Mesendoderm (in vitro differentiated cells): ENCODE data around the gene COPB1.

Source experiments
- DNase-seq: peaks from one replicate; pipeline ENCODE4 v3.0.0; 2013
- H2AK5ac ChIP-seq: 2 replicates; pipeline ENCODE4 v1.6.1; 2013; ENCODE audit warnings: low read length, inconsistent platforms
- H2BK120ac ChIP-seq: 2 replicates; pipeline ENCODE4 v1.6.1; 2013; ENCODE audit warnings: low read depth, mild to moderate bottlenecking, low read length, moderate library complexity, mixed read lengths
- H2BK15ac ChIP-seq: replicated peaks from 2 replicates; pipeline ENCODE4 v1.6.1; 2013; ENCODE audit warnings: low read depth, mild to moderate bottlenecking, moderate library complexity
- H2BK5ac ChIP-seq: 2 replicates; pipeline ENCODE4 v1.6.1; 2013; ENCODE audit warnings: low read length, inconsistent platforms
- H3K18ac ChIP-seq: 2 replicates; pipeline ENCODE4 v1.6.1; 2013; ENCODE audit warnings: mild to moderate bottlenecking, low read length, mixed read lengths
- H3K23ac ChIP-seq: one replicate; pipeline ENCODE4 v1.6.1; 2013; ENCODE audit warnings: low read length
- H3K27ac ChIP-seq: 2 replicates; pipeline ENCODE4 v1.5.1; 2013; ENCODE audit warnings: low read depth, mild to moderate bottlenecking, inconsistent platforms, low read length, moderate library complexity
- H3K27me3 ChIP-seq: 2 replicates; pipeline ENCODE4 v1.6.1; 2013; ENCODE audit warnings: low read length, control low read depth, mild to moderate bottlenecking, inconsistent platforms; ENCODE audit not compliant: insufficient read depth, poor library complexity
- H3K36me3 ChIP-seq: 2 replicates; pipeline ENCODE4 v1.6.1; 2013; ENCODE audit warnings: low read length, inconsistent platforms; ENCODE audit not compliant: control insufficient read depth, insufficient read depth
- H3K4ac ChIP-seq: one replicate; pipeline ENCODE4 v1.6.1; 2013; ENCODE audit warnings: low read depth, mild to moderate bottlenecking, low read length, moderate library complexity
- H3K4me1 ChIP-seq: 2 replicates; pipeline ENCODE4 v1.6.1; 2013; ENCODE audit warnings: low read depth, low read length, inconsistent platforms; ENCODE audit not compliant: control insufficient read depth
- H3K4me2 ChIP-seq: 2 replicates; pipeline ENCODE4 v1.6.1; 2013; ENCODE audit warnings: low read length
- H3K4me3 ChIP-seq: 2 replicates; pipeline ENCODE4 v1.5.1; 2013; ENCODE audit warnings: mild to moderate bottlenecking, low read length
- H3K56ac ChIP-seq: one replicate; pipeline ENCODE4 v1.6.1; 2013; ENCODE audit warnings: low read length
- H3K79me1 ChIP-seq: 2 replicates; pipeline ENCODE4 v1.6.1; 2013; ENCODE audit warnings: low read length, inconsistent platforms
- H3K79me2 ChIP-seq: 2 replicates; pipeline ENCODE4 v1.6.1; 2013; ENCODE audit warnings: mild to moderate bottlenecking, low read length; ENCODE audit not compliant: control insufficient read depth, insufficient read depth
- H3K9ac ChIP-seq: 2 replicates; pipeline ENCODE4 v1.6.1; 2013; ENCODE audit warnings: low read length, inconsistent platforms
- H4K5ac ChIP-seq: one replicate; pipeline ENCODE4 v1.6.1; 2013; ENCODE audit warnings: low read length
- H4K8ac ChIP-seq: one replicate; pipeline ENCODE4 v1.6.1; 2013; ENCODE audit warnings: low read depth, mild to moderate bottlenecking, control low read depth, low read length, moderate library complexity
- WGBS: extraction: QIAGEN DNeasy Blood & Tissue Kit; methylation state at CpG from one replicate; pipeline ENCODE4 v1.1.7; 2013; ENCODE audit warnings: low lambda C conversion rate, missing lambda C conversion rate; ENCODE audit not compliant: insufficient coverage; ENCODE audit errors: extremely low coverage; 5-methylcytosine and 5-hydroxymethylcytosine counted together

The COPB1 gene

DNA sequence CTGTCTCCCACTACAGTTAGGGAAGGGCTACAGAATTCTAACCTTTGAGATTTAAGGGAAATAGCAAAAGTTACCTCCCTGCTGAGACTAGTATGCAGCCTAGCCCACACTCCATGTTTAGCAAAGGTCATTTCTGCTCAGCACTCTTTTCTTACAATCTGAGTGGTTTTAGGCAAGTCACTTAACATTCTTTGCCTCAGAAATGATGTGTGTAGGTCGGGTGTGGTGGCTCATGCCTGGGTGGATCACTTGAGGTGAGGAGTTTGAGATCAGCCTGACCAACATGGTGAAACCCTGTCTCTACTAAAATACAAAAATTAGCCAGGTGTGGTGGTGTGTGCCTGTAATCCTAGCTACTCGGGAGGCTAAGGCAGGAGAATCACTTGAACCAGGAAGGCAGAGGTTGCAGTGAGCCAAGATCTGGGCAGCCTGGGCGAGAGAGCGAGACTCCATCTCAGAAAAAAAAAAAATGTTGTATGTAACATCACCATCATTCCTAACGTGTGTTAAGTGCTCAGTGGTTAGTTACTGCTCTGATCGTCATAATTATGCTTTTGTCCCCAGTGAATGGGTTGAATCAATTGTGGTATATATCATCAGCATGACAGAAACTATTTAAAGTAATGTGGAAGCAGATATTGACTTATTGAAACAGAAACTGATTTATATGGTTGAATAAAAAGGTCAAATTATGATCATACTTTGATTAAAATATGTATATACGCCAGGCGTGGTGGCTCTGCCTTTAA lies 55.0 kb downstream of the COPB1 start:
- no peak overlapping the region for H2AK5ac ChIP-seq
- H3K79me1 ChIP-seq = no peaks in the 10 kb centered on the region
- no peak overlapping the region for H2BK15ac ChIP-seq
- H3K56ac ChIP-seq = no peak overlapping the region
- H3K18ac ChIP-seq = no peak overlapping the region
- no peaks in the 10 kb centered on the region for H3K36me3 ChIP-seq
- no peak overlapping the region for H3K4me3 ChIP-seq
- no peak overlapping the region for H4K8ac ChIP-seq
- H3K27ac ChIP-seq = no peak overlapping the region
- H3K4me1 ChIP-seq = peaks cover 5% of the 10 kb centered on the region
- H2BK5ac ChIP-seq = no peak overlapping the region
- H2BK120ac ChIP-seq = no peak overlapping the region
- no peak overlapping the region for H3K23ac ChIP-seq
- peak overlapping the region; percentile 15 for H4K5ac ChIP-seq
- no peaks in the 10 kb centered on the region for H3K27me3 ChIP-seq
- no peak for DNase-seq
- no CpG with 5 or more reads among the region's 8 CpGs for WGBS
- H3K79me2 ChIP-seq = no peaks in the 10 kb centered on the region
- no peak overlapping the region for H3K9ac ChIP-seq
- no peak overlapping the region for H3K4ac ChIP-seq
- H3K4me2 ChIP-seq = no peak overlapping the region

DNA sequence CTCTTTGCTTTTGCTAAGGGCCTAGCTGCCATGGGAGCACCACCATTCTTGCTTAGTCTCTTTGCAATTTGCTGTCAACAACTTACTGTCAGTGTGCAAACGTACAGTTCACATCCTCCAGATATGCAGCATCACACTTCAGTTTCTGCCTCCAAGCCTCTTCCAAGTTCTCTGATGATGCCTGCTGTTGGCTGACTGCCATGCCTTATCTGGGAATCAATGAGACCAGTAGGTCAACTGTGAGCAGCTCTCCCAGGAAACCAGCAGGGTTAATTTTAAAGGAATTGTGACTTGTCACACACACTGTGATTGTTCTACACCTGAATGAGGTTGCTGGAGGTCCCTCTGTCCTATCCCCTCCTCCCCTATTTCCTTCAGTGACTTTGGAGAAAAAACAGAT lies 56.0 kb downstream of the COPB1 start:
- DNase-seq = no peak
- no peak overlapping the region for H4K8ac ChIP-seq
- H3K4me3 ChIP-seq = no peak overlapping the region
- no peaks in the 10 kb centered on the region for H3K79me1 ChIP-seq
- H3K4me2 ChIP-seq = no peak overlapping the region
- no peak overlapping the region for H2BK120ac ChIP-seq
- no peak overlapping the region for H3K27ac ChIP-seq
- WGBS = no CpG with 5 or more reads among the region's 1 CpG
- H2AK5ac ChIP-seq = no peak overlapping the region
- no peak overlapping the region for H3K4ac ChIP-seq
- no peaks in the 10 kb centered on the region for H3K36me3 ChIP-seq
- no peak overlapping the region for H3K23ac ChIP-seq
- no peak overlapping the region for H3K9ac ChIP-seq
- no peaks in the 10 kb centered on the region for H3K27me3 ChIP-seq
- H3K18ac ChIP-seq = no peak overlapping the region
- no peaks in the 10 kb centered on the region for H3K79me2 ChIP-seq
- H3K4me1 ChIP-seq = peaks cover 5% of the 10 kb centered on the region
- H3K56ac ChIP-seq = no peak overlapping the region
- H4K5ac ChIP-seq = no peak overlapping the region
- H2BK15ac ChIP-seq = no peak overlapping the region
- H2BK5ac ChIP-seq = no peak overlapping the region

DNA sequence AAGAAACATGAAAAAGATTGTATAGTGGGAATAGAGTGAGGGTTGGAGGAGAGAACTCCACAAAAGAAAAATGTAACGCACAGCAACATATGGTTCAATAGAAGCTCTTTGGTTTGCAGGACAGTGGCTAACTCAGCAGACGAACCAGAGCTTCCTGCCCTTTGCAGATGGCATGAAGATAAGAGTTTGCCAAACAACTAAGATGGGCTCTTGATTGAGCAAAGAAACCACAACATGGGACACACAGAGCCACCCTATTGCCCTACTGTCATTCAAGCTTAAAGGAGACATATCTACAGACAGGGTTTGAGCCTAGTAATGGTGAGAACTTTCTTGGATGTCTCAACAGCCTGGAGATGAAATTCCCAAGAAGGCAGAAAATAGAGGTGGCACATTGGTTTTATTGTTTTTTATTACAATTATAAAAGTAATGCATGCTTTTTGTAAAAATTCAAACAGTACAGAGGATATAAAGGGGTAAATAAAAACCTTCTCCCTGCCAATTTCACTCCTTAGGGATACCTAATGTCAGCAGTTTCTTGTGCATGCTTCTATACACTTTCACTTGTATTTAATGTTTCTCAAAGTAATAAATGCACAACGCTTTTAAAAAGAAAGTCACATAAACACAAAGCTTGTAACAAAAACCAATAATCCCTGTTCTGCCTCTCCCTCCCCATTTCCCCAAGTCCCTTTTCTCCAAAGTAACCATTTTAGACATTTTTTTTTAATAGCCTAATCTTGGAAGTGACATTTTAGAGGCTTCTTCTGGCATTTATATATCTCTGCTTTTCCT lies 63.7 kb downstream of the COPB1 start:
- Histone ChIP-seq H3K23ac (no peak overlapping the region), H3K36me3 (no peaks in the 10 kb centered on the region), H3K27me3 (no peaks in the 10 kb centered on the region), H4K8ac (no peak overlapping the region), H2AK5ac (no peak overlapping the region), H2BK120ac (no peak overlapping the region), H3K4ac (no peak overlapping the region), H3K27ac (no peak overlapping the region), H3K79me2 (no peaks in the 10 kb centered on the region), H3K56ac (no peak overlapping the region), H3K9ac (no peak overlapping the region), H3K4me1 (no peaks in the 10 kb centered on the region), H2BK5ac (no peak overlapping the region), H4K5ac (no peak overlapping the region), H3K79me1 (no peaks in the 10 kb centered on the region), H3K4me3 (no peak overlapping the region), H3K18ac (no peak overlapping the region), H2BK15ac (no peak overlapping the region), H3K4me2 (no peak overlapping the region)
- WGBS = no CpG with 5 or more reads among the region's 3 CpGs
- no peak for DNase-seq

DNA sequence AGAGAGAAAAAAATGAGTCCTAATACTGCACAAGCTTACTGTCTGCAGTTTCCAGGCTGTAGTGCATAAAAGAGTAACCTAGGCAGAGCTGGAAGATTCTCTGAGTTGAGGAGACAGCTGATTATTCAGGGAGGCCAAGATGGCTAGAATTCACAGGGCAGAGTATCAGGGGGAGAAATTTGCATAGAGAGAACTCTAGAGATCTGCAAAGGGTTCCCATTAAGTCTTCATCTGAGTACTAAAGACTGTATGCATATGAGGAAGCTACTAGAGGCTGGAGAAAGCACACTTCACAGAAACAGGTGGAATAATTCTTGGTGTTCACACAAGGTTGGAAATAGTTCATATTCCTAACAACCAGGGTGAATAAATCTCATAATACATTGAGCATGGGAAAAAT lies 74.0 kb downstream of the COPB1 start:
- H3K79me2 ChIP-seq = no peaks in the 10 kb centered on the region
- no peak overlapping the region for H3K27ac ChIP-seq
- H4K5ac ChIP-seq = no peak overlapping the region
- H3K9ac ChIP-seq = no peak overlapping the region
- no peak overlapping the region for H2BK15ac ChIP-seq
- H3K4me2 ChIP-seq = no peak overlapping the region
- DNase-seq = no peak
- no peak overlapping the region for H3K23ac ChIP-seq
- no peaks in the 10 kb centered on the region for H3K27me3 ChIP-seq
- no peak overlapping the region for H3K56ac ChIP-seq
- no peak overlapping the region for H3K18ac ChIP-seq
- H3K79me1 ChIP-seq = no peaks in the 10 kb centered on the region
- no peak overlapping the region for H3K4ac ChIP-seq
- peaks cover 9% of the 10 kb centered on the region for H3K4me1 ChIP-seq
- no peak overlapping the region for H2BK120ac ChIP-seq
- H4K8ac ChIP-seq = no peak overlapping the region
- no peak overlapping the region for H2AK5ac ChIP-seq
- no peak overlapping the region for H3K4me3 ChIP-seq
- no peak overlapping the region for H2BK5ac ChIP-seq
- H3K36me3 ChIP-seq = no peaks in the 10 kb centered on the region

GRCh38 chr11:14424096-14424495 lies 75.5 kb downstream of the COPB1 start:
- H3K79me1 ChIP-seq = no peaks in the 10 kb centered on the region
- no peak overlapping the region for H3K9ac ChIP-seq
- H3K18ac ChIP-seq = no peak overlapping the region
- H4K5ac ChIP-seq = no peak overlapping the region
- H3K36me3 ChIP-seq = no peaks in the 10 kb centered on the region
- H3K27me3 ChIP-seq = no peaks in the 10 kb centered on the region
- no peak overlapping the region for H3K4ac ChIP-seq
- peak; percentile 49 for DNase-seq
- no peak overlapping the region for H3K4me3 ChIP-seq
- no peak overlapping the region for H2BK5ac ChIP-seq
- H3K4me1 ChIP-seq = peaks cover 9% of the 10 kb centered on the region
- no peak overlapping the region for H2AK5ac ChIP-seq
- no peak overlapping the region for H2BK15ac ChIP-seq
- H3K23ac ChIP-seq = no peak overlapping the region
- H3K56ac ChIP-seq = no peak overlapping the region
- H3K79me2 ChIP-seq = no peaks in the 10 kb centered on the region
- H2BK120ac ChIP-seq = no peak overlapping the region
- H4K8ac ChIP-seq = no peak overlapping the region
- no peak overlapping the region for H3K4me2 ChIP-seq
- H3K27ac ChIP-seq = no peak overlapping the region
